Vagina (tissue), 2 donors: ENCODE data around the gene SYTL3.

Experiments
- POLR2A ChIP-seq, 2 donors: fragments of 450-650 bp; IDR thresholded peaks; one replicate each; pipeline ENCODE4 v1.6.1; 2017; ENCODE audit warnings: antibody characterized with exemption in 2 of 2, mild to moderate bottlenecking in 2 of 2, moderate library complexity in 2 of 2
- POLR2AphosphoS5 ChIP-seq, 2 donors: sonication (generic); formaldehyde crosslinking; IDR thresholded peaks; one replicate each; pipeline ENCODE4 v1.9.0; 2017; ENCODE audit warnings: antibody characterized with exemption in 2 of 2, mild to moderate bottlenecking in 2 of 2, low read depth in 1 of 2; ENCODE audit not compliant: insufficient read depth in 1 of 2
- TF ChIP-seq, protein P1 (sequence below), 3 experiments: fragments of 450-650 bp in 2 of 3; fragments of 200-600 bp in 1 of 3; sonication (generic) in 1 of 3; IDR thresholded peaks; one replicate each; pipeline ENCODE4 v1.5.1; 2017 to 2019; ENCODE audit warnings: antibody characterized with exemption in 3 of 3, mild to moderate bottlenecking in 2 of 3, moderate library complexity in 2 of 3

GRCh38 chr6:158755636-158756035 is 105.8 kb downstream of the SYTL3 start:
- TF ChIP-seq, protein P1, sequence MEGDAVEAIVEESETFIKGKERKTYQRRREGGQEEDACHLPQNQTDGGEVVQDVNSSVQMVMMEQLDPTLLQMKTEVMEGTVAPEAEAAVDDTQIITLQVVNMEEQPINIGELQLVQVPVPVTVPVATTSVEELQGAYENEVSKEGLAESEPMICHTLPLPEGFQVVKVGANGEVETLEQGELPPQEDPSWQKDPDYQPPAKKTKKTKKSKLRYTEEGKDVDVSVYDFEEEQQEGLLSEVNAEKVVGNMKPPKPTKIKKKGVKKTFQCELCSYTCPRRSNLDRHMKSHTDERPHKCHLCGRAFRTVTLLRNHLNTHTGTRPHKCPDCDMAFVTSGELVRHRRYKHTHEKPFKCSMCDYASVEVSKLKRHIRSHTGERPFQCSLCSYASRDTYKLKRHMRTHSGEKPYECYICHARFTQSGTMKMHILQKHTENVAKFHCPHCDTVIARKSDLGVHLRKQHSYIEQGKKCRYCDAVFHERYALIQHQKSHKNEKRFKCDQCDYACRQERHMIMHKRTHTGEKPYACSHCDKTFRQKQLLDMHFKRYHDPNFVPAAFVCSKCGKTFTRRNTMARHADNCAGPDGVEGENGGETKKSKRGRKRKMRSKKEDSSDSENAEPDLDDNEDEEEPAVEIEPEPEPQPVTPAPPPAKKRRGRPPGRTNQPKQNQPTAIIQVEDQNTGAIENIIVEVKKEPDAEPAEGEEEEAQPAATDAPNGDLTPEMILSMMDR (IDR thresholded peaks at IDR 0.05): no peak
- TF ChIP-seq POLR2A (IDR thresholded peaks at IDR 0.05) (no peak), POLR2AphosphoS5 (IDR thresholded peaks at IDR 0.05; ENCODE audit: insufficient read depth in 1 of 2, low read depth in 1 of 2) (no peak)
